Activated naive CD8-positive, alpha-beta T cell (primary cell): ENCODE measurements around the gene CCDC92.
"Not testable (repeated sequence)": the region's sequence is repeated elsewhere in the genome, so short reads cannot be mapped to it uniquely, and the experiment has no call there.

Experiments
- H3K27ac Mint-ChIP-seq: one replicate; pipeline ENCODE4 v1.8.0; 2021; ENCODE audit warnings: mixed read lengths
- H3K27me3 Mint-ChIP-seq: one replicate; pipeline ENCODE4 v1.8.0; 2021; ENCODE audit warnings: mixed read lengths
- H3K36me3 Mint-ChIP-seq: one replicate; pipeline ENCODE4 v1.8.0; 2021; ENCODE audit warnings: mixed read lengths
- H3K4me1 Mint-ChIP-seq: one replicate; pipeline ENCODE4 v1.8.0; 2021; ENCODE audit warnings: low read depth, mixed read lengths
- H3K4me3 Mint-ChIP-seq: one replicate; pipeline ENCODE4 v1.8.0; 2021; ENCODE audit warnings: mild to moderate bottlenecking, mixed read lengths
- H3K9me3 Mint-ChIP-seq: one replicate; pipeline ENCODE4 v1.8.0; 2021; ENCODE audit warnings: low read depth, mixed read lengths

The CCDC92 gene

GRCh38 chr12:123933214-123933613 is 39.4 kb downstream of the CCDC92 start:
- Mint-ChIP-seq H3K27ac (no peak overlapping the region), H3K4me3 (no peak overlapping the region), H3K4me1 (peaks cover 34% of the 10 kb centered on the region), H3K27me3 (no peaks in the 10 kb centered on the region), H3K36me3 (peaks cover 5% of the 10 kb centered on the region), H3K9me3 (no peaks in the 10 kb centered on the region)

- H3K27me3 Mint-ChIP-seq = no peaks in the 10 kb centered on the region
- peaks cover 2% of the 10 kb centered on the region for H3K36me3 Mint-ChIP-seq
- H3K27ac Mint-ChIP-seq = peak overlapping the region; percentile 5
- peaks cover 25% of the 10 kb centered on the region for H3K4me1 Mint-ChIP-seq
- peak overlapping the region; percentile 73 for H3K4me3 Mint-ChIP-seq
- H3K9me3 Mint-ChIP-seq = no peaks in the 10 kb centered on the region
These were observed 40.8 kb downstream of the CCDC92 start for GRCh38 chr12:123931686-123932321.

- H3K27me3 Mint-ChIP-seq = no peaks in the 10 kb centered on the region
- H3K27ac Mint-ChIP-seq = no peak overlapping the region
- H3K9me3 Mint-ChIP-seq = no peaks in the 10 kb centered on the region
- H3K36me3 Mint-ChIP-seq = no peaks in the 10 kb centered on the region
- no peak overlapping the region for H3K4me3 Mint-ChIP-seq
- peaks cover 22% of the 10 kb centered on the region for H3K4me1 Mint-ChIP-seq
These were observed 42.6 kb downstream of the CCDC92 start for GRCh38 chr12:123929946-123930583.

GRCh38 chr12:123928897-123929296 is 43.7 kb downstream of the CCDC92 start:
- Mint-ChIP-seq H3K27me3 (no peaks in the 10 kb centered on the region), H3K4me3 (no peak overlapping the region), H3K27ac (no peak overlapping the region), H3K36me3 (no peaks in the 10 kb centered on the region), H3K9me3 (no peaks in the 10 kb centered on the region), H3K4me1 (peaks cover 22% of the 10 kb centered on the region)

GRCh38 chr12:123928274-123928865 is 44.3 kb downstream of the CCDC92 start:
- Mint-ChIP-seq H3K27me3 (no peaks in the 10 kb centered on the region), H3K4me1 (peaks cover 19% of the 10 kb centered on the region)

GRCh38 chr12:123924539-123924938 is 48.1 kb downstream of the CCDC92 start:
- H3K36me3 Mint-ChIP-seq = no peaks in the 10 kb centered on the region
- H3K4me3 Mint-ChIP-seq = no peak overlapping the region
- no peaks in the 10 kb centered on the region for H3K9me3 Mint-ChIP-seq
- H3K4me1 Mint-ChIP-seq = peaks cover 9% of the 10 kb centered on the region
- no peaks in the 10 kb centered on the region for H3K27me3 Mint-ChIP-seq
- no peak overlapping the region for H3K27ac Mint-ChIP-seq

More at GRCh38 chr12:123928274-123928865, 44.3 kb downstream of the CCDC92 start:
- no peaks in the 10 kb centered on the region for H3K9me3 Mint-ChIP-seq
- H3K27ac Mint-ChIP-seq = no peak overlapping the region
- no peaks in the 10 kb centered on the region for H3K36me3 Mint-ChIP-seq
- H3K4me3 Mint-ChIP-seq = no peak overlapping the region

GRCh38 chr12:123923927-123924326 is 48.7 kb downstream of the CCDC92 start:
- Mint-ChIP-seq H3K9me3 (no peaks in the 10 kb centered on the region), H3K27ac (no peak overlapping the region), H3K4me3 (no peak overlapping the region), H3K4me1 (peaks cover 9% of the 10 kb centered on the region), H3K36me3 (no peaks in the 10 kb centered on the region), H3K27me3 (no peaks in the 10 kb centered on the region)

- no peaks in the 10 kb centered on the region for H3K9me3 Mint-ChIP-seq
- no peak overlapping the region for H3K4me3 Mint-ChIP-seq
- H3K4me1 Mint-ChIP-seq = peaks cover 9% of the 10 kb centered on the region
- no peaks in the 10 kb centered on the region for H3K27me3 Mint-ChIP-seq
- no peaks in the 10 kb centered on the region for H3K36me3 Mint-ChIP-seq
- H3K27ac Mint-ChIP-seq = no peak overlapping the region
These were observed 49.6 kb downstream of the CCDC92 start for GRCh38 chr12:123923038-123923437.

GRCh38 chr12:123919980-123920360 is 52.7 kb downstream of the CCDC92 start:
- no peak overlapping the region for H3K27ac Mint-ChIP-seq
- H3K36me3 Mint-ChIP-seq = no peaks in the 10 kb centered on the region
- H3K9me3 Mint-ChIP-seq = no peaks in the 10 kb centered on the region
- peaks cover 20% of the 10 kb centered on the region for H3K4me1 Mint-ChIP-seq
- no peaks in the 10 kb centered on the region for H3K27me3 Mint-ChIP-seq
- no peak overlapping the region for H3K4me3 Mint-ChIP-seq

GRCh38 chr12:123917337-123917850 is 55.2 kb downstream of the CCDC92 start:
- Mint-ChIP-seq H3K4me3 (no peak overlapping the region), H3K9me3 (no peaks in the 10 kb centered on the region), H3K27ac (no peak overlapping the region), H3K4me1 (peaks cover 20% of the 10 kb centered on the region), H3K27me3 (no peaks in the 10 kb centered on the region), H3K36me3 (no peaks in the 10 kb centered on the region)

GRCh38 chr12:123916729-123917128 is 55.9 kb downstream of the CCDC92 start:
- H3K36me3 Mint-ChIP-seq = no peaks in the 10 kb centered on the region
- no peak overlapping the region for H3K27ac Mint-ChIP-seq
- no peaks in the 10 kb centered on the region for H3K27me3 Mint-ChIP-seq
- no peak overlapping the region for H3K4me3 Mint-ChIP-seq
- peaks cover 20% of the 10 kb centered on the region for H3K4me1 Mint-ChIP-seq
- H3K9me3 Mint-ChIP-seq = no peaks in the 10 kb centered on the region

GRCh38 chr12:123914726-123915333 is 57.8 kb downstream of the CCDC92 start:
- Mint-ChIP-seq H3K27ac (no peak overlapping the region), H3K27me3 (no peaks in the 10 kb centered on the region), H3K9me3 (no peaks in the 10 kb centered on the region), H3K4me3 (no peak overlapping the region), H3K36me3 (no peaks in the 10 kb centered on the region), H3K4me1 (peaks cover 19% of the 10 kb centered on the region)

- no peaks in the 10 kb centered on the region for H3K36me3 Mint-ChIP-seq
- H3K27ac Mint-ChIP-seq = no peak overlapping the region
- peaks cover 19% of the 10 kb centered on the region for H3K4me1 Mint-ChIP-seq
- no peaks in the 10 kb centered on the region for H3K27me3 Mint-ChIP-seq
- no peaks in the 10 kb centered on the region for H3K9me3 Mint-ChIP-seq
- H3K4me3 Mint-ChIP-seq = no peak overlapping the region
These were observed 59.9 kb downstream of the CCDC92 start for GRCh38 chr12:123912415-123913380.

- H3K36me3 Mint-ChIP-seq, H3K9me3 Mint-ChIP-seq, H3K4me3 Mint-ChIP-seq, H3K27ac Mint-ChIP-seq, H3K27me3 Mint-ChIP-seq: not testable (repeated sequence)
- H3K4me1 Mint-ChIP-seq = peaks cover 14% of the 10 kb centered on the region
These were observed 60.8 kb downstream of the CCDC92 start for GRCh38 chr12:123911672-123912409.
